AG04450 (cell line): ENCODE measurements around the gene CD8B2. TPM values are rescaled to one million over a fixed set of nuclear protein-coding genes. Genes with fewer than 3 reads are reported as not detected.
"Not testable (repeated sequence)": the region's sequence is repeated elsewhere in the genome, so short reads cannot be mapped to it uniquely, and the experiment has no call there.

Experiments used
- CTCF ChIA-PET: fragments of 300-600, 350-600 bp; formaldehyde crosslinking; extraction: SDS; loops from one replicate; lab custom pipeline; 2022; ENCODE audit warnings: antibody characterized with exemption, inconsistent platforms; lab: Charles Lee
- POLR2A ChIA-PET: fragments of 350-600 bp; formaldehyde crosslinking; extraction: SDS; loops from one replicate; lab custom pipeline; 2021; ENCODE audit warnings: antibody characterized with exemption, inconsistent platforms; lab: Yijun Ruan, JAX
- DNase-seq: peaks from one replicate; pipeline ENCODE4 v3.0.0-alpha.2; 2011; ENCODE audit warnings: low read depth, low spot score
- H3K27ac ChIP-seq: one replicate; pipeline ENCODE4 v1.5.1; 2012; ENCODE audit warnings: low read depth, low read length, control low read depth
- H3K27me3 ChIP-seq: one replicate; pipeline ENCODE4 v1.6.0; 2012; ENCODE audit warnings: low read length; ENCODE audit not compliant: control insufficient read depth, insufficient read depth
- H3K4me3 ChIP-seq: 2 replicates; pipeline ENCODE4 v1.5.1; 2011; ENCODE audit warnings: mild to moderate bottlenecking, low read depth, low read length, control low read depth
- H3K9me3 ChIP-seq: 2 replicates; pipeline ENCODE4 v1.5.1; 2012; ENCODE audit warnings: low read length; ENCODE audit not compliant: control insufficient read depth, insufficient read depth
- polyA plus RNA-seq: library from polyadenylated mRNA; depleted of rRNA; stranded (reverse); fragments of >200 nt; gene quantifications from 2 replicates; pipeline ENCODE4 v1.2.3, GENCODE V29; 2011; rRNA removed
- TF ChIP-seq, protein P1 (sequence below): IDR thresholded peaks from 2 replicates; pipeline ENCODE4 v1.5.1; 2011; ENCODE audit warnings: low read depth, low read length, control low read depth, inconsistent platforms

Gene CD8B2
- polyA plus RNA-seq, 1 experiment = not detected

DNA sequence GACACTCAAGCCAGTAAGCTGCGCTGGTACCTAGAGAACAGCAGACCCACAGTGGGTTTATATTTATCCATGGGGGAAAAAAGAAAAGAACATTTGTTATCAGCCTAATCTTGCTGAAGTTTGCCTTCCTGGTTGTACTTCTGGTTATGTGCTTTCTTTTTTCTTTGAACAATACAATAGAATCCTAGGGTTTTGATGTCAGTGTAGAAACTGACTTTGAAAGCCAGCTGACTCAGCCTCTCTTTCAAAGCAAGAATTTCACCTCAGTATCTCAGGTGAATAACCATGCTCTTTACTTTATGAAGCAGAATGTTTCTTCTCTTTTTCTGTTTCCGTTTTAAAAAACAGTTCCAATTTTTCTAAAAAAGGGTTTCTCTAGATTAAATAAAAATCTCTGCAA is 78.4 kb downstream of the CD8B2 start:
- Histone ChIP-seq H3K27me3 (no peaks in the 10 kb centered on the region), H3K9me3 (no peaks in the 10 kb centered on the region), H3K27ac (no peak overlapping the region), H3K4me3 (no peak overlapping the region)
- POLR2A ChIA-PET = no interaction called here
- CTCF ChIA-PET = interaction anchor here (0.8 to 1.0 kb wide), 2 partner anchors 17 to 18 kb away, joined by 3 read pairs; no protein-coding TSS in a partner anchor
- DNase-seq = no peak
- TF ChIP-seq, protein P1, sequence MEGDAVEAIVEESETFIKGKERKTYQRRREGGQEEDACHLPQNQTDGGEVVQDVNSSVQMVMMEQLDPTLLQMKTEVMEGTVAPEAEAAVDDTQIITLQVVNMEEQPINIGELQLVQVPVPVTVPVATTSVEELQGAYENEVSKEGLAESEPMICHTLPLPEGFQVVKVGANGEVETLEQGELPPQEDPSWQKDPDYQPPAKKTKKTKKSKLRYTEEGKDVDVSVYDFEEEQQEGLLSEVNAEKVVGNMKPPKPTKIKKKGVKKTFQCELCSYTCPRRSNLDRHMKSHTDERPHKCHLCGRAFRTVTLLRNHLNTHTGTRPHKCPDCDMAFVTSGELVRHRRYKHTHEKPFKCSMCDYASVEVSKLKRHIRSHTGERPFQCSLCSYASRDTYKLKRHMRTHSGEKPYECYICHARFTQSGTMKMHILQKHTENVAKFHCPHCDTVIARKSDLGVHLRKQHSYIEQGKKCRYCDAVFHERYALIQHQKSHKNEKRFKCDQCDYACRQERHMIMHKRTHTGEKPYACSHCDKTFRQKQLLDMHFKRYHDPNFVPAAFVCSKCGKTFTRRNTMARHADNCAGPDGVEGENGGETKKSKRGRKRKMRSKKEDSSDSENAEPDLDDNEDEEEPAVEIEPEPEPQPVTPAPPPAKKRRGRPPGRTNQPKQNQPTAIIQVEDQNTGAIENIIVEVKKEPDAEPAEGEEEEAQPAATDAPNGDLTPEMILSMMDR = no peak

DNA sequence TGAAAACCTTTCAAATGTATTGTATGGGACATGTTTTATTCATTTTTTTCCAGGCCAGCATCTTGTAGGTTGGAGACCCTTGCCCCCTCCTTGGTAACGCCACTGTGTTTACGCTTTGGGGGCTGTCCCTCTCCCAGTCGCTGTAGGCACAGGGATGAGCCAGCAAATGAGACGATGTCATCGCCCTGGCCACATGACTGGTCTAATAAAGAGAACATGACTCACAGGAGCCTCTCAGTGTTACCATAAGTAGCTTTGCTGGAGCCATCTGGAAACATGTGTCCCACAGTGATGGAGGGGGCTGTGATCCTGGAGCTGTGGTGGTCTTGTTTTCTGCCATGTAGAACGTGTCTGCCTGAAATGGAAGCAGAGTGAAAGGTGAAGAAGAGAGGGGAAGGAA is 78.9 kb downstream of the CD8B2 start:
- TF ChIP-seq, protein P1 = no peak
- POLR2A ChIA-PET = no interaction called here
- no peaks in the 10 kb centered on the region for H3K9me3 ChIP-seq
- no peaks in the 10 kb centered on the region for H3K27me3 ChIP-seq
- no peak overlapping the region for H3K4me3 ChIP-seq
- no peak overlapping the region for H3K27ac ChIP-seq
- DNase-seq = no peak
- CTCF ChIA-PET = interaction anchor here (1.0 to 1.2 kb wide), 2 partner anchors 16 to 17 kb away, joined by 3 read pairs; no protein-coding TSS in a partner anchor

DNA sequence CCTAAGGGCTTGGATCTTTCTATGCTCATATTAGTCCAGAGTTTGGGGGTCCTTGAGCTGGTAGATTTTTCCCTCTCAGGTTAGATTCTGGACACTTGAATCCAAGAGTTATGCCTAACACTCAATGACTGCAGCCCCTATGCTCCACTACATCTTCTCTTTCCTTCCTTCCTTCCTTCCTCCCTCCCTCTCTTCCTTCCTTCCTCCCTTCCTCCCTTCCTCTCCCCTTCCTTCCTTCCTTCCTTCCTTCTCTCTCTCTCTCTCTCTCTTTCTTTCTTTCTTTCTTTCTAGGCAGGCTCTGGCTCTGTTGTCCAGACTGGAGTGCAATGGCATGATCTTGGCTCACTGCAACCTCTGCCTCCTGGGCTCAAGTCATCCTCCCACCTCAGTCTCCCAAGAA is 79.3 kb downstream of the CD8B2 start:
- H3K27me3 ChIP-seq, H3K4me3 ChIP-seq, H3K9me3 ChIP-seq, POLR2A ChIA-PET, H3K27ac ChIP-seq, DNase-seq: not testable (repeated sequence)
- CTCF ChIA-PET = interaction anchor here (1.2 kb wide), 1 partner anchor 16 kb away, joined by 3 read pairs; no protein-coding TSS in a partner anchor

- CTCF ChIA-PET = interaction anchor here (1.0 kb wide), 1 partner anchor 12 kb away, joined by 4 read pairs; no protein-coding TSS in a partner anchor
- Histone ChIP-seq H3K9me3 (no peaks in the 10 kb centered on the region), H3K27me3 (no peaks in the 10 kb centered on the region), H3K4me3 (no peak overlapping the region), H3K27ac (no peak overlapping the region)
- POLR2A ChIA-PET = no interaction called here
- TF ChIP-seq, protein P1 = no peak
- no peak for DNase-seq
Measured at GRCh38 chr2:106570316-106570715, 83.2 kb downstream of the CD8B2 start.

Other genes with a start within 250 kb of the CD8B2 start
- 0.07 and 0.15 TPM in 2 replicates for gene RGPD3, start 19.0 kb upstream of the CD8B2 start, polyA plus RNA-seq